Measurements from ENCODE around the gene COQ4.
"Not testable (repeated sequence)": the region's sequence is repeated elsewhere in the genome, so short reads cannot be mapped to it uniquely, and the experiment has no call there.

Gene COQ4

DNA sequence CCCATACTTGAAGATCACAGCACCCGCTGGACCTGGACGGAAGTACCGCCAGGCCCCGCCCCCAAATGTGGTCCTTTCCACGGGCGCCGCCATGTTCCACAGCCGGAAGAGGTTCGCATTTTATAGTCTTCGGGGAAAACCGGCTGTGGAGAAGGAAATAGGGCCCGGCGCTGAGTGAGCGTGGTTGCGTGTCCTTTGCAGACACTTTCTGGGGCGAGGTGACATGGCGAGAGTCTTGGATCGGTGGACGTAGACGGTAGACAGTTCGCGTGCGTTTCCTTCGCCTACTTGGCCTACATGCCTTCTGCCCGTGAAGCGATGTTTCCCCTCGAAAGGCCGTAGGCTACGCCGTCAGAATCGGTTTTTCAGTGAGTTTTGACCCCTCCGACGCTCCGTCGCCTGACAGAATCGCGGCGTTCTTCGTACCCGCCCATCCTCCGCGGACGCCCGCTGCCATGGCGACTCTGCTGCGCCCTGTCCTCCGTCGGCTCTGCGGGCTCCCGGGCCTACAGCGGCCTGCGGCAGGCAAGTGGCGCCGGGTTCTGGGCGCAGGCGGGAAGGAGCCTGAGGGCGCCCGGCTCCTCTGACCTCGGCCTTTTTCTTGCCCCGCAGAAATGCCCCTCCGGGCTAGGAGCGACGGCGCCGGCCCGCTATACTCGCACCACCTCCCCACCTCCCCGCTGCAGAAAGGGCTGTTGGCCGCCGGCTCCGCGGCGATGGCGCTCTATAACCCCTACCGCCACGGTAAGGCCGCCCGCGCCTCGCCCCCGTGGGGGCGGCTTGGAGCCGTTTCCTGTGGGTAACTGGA, at the start of gene COQ4, which contains the start of gene TRUB2:
Gene COQ4, plus strand, starts transcription at position 436 of the 808 bp plus-strand sequence. Its CDS starts 20 bp downstream, at position 456.
Gene TRUB2, minus strand, starts transcription at position 44 of the 808 bp plus-strand sequence. Its CDS starts 39 bp downstream, at position 5.
- peak; percentile 92 for DNase-seq

GRCh38 chr9:128274245-128274644, 48.4 kb upstream of the COQ4 start:
- no peak for DNase-seq

DNA sequence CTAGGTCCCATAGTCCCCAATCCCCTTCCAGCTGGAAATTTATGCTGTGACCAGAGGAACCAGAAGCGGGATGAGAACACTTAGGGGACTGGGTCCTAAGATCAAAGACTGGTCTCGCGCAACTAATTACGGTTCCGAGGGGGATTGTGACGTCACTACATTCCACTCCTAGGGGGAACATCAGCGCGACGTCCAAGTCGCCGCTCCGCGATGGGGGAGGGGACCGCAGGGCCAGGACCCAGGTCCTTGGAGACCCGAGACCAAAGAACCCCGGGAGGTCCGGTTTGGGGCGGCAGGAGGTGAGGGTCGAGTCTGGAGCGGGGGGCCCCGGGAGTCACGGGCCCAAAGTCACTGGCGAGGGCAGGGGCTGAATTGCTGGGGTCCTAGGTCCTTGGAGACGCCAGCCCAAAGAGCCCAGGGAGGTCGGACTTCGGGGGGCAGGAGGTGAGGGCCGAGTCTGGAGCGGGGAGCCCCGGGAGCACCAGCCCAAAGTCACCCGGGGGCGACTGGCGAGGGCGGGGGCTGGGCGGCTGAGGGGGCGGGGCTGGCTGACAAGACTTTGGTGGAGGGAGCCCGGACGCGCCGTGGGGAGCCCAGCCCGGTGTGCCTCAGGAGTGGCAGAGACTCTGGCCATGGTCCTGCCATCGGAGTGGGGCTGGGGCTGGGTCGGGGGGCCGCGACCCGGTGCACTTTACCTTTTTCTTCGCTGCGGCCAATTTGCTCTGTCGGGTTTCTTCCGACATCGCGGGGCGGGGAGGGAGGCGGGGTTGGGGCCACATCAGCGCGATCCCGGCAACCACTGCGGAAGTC, 47.2 kb upstream of the COQ4 start, which contains the start of gene GOLGA2:
Gene GOLGA2, minus strand, starts transcription at position 810 of the 810 bp plus-strand sequence. Its CDS starts 31 bp downstream, at position 779.
- no peak for DNase-seq

- DNase-seq = peak; percentile 98
These were observed 46.5 kb upstream of the COQ4 start, which contains the start of gene SWI5 for GRCh38 chr9:128276008-128276573. Gene SWI5 (plus strand): TSS chr9:128276276.

DNA sequence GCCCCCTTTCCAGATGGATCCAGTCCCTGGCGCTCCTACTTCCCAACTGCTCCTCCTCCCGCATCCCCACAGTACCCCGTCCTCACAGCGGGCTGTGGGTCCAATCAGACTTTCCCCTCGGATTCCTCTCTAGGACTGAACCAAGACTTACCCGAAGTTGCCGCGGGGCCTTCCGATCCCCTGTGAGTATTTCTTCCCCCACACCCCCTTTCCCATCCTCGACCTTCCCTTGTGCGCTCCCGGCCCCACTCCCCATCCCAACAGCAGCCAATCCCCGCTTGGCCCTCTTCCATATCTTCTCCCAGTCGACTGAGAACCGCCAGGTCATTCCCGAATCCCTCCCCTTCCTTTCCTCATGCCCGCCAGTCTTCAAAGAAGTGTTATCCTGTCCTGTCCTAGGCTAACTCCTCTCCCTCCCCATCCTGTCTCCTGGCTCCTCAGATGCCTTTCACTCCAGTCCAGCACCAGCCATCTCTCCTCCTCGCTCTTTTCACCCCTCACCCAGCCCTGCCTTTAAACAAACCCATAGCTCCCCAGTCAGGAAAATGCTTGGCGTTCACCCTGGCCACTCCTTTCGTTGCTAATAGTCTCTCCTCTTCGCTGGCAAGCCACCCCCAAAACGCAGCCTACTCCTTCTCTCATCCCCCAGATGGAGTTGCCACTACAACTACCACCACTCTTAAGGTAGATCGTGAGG, 45.9 kb upstream of the COQ4 start:
- peak; percentile 25 for DNase-seq

DNA sequence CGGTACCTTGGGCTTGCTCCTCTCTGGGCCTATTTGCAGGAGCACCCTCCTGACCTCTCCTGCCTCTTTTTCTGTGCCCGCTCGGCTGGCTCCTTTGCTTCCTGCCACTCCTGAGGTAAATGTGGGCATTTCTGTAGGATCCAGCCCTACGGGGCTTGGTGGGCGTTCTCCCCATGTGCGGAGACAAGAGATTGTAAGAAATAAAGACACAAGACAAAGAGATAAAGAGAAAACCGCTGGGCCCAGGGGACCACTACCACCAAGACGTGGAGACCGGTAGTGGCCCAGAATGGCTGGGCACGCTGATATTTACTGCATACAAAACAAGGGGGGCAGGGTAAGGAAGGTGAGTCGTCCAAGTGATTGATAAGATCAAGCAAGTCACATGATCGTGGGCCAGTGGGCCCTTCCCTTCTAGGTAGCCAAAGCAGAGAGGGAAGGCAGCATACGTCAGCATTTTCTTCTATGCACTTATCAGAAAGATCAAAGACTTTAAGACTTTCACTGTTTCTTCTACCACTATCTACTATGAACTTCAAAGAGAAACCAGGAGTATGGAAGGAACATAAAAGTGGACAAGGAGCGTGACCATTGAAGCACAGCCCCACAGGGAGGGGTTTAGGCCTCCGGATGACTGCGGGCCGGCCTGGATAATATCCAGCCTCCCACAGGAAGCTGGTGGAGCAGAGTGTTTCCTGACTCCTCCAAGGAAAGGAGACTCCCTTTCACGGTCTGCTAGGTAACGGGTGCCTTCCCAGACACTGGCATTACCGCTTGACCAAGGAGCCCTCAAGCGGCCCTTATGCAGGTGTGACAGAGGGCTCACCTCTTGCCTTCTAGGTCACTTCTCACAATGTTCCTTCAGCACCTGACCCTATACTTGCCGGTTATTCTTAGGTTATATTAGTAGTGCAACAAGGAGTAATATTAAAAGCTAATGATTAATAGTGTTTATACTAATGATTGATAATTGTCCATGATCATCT, 43.3 kb upstream of the COQ4 start:
- DNase-seq = not testable (repeated sequence)

- DNase-seq = no peak
These were observed 42.5 kb upstream of the COQ4 start for GRCh38 chr9:128280084-128280622.

- DNase-seq = no peak
These were observed 40.1 kb upstream of the COQ4 start for GRCh38 chr9:128282500-128282899.

- no peak for DNase-seq
These were observed 37.4 kb upstream of the COQ4 start for GRCh38 chr9:128285033-128285784.

DNA sequence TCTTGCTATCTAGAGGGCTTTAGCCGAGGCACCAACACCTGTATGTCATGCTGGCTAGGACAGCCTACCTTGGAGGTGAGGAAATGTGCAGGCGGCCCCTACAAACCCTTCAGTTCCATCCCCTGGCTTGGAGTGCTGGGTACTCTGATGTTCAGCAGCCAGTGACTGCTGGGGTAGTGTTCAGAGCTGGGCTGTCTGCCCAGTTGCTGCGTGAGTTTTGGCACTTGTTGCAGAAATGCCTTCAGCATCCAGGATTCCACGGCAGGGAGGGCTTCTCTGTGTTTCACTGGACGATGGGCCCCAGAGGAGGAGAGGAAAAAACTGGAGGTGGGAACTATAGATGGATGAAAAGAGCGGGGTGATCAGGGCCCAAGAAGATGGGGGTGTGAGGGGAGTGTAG, 36.2 kb upstream of the COQ4 start:
- DNase-seq = no peak

DNA sequence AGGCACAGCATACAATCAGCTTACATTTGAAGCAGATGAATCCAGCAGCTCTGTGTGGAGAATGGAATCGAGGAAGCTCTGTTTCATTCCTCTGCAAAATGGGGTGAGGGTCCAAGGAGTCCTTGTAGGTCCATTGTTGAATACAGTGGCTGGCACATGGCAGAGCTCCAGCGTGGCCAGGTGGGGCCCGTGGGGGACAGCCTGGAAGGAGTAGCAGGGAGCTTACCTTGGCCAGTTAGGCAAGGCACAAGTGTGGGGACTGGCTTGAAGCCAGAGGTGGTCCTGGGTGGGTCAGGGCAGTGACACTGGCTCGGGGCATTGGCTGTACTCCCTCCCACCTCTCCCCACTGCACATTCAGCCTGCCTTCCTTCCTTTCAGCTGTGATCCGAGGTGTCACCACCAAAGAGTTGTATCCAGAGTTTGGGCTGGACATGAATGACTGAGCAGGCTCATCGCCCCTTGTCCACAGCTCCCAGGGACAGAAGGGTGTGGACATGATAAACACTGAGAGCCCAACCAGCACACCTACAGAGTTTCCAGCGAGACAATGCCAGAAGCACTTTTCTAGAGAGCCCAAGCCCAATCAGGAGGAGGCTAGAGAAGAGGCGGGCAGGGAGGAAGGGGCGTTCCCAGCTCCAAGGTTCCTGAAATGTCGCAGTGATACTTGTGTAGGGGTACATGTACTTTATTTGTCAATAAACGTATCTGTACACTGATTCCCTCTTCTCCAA, 34.2 kb upstream of the COQ4 start:
- no peak for DNase-seq

DNA sequence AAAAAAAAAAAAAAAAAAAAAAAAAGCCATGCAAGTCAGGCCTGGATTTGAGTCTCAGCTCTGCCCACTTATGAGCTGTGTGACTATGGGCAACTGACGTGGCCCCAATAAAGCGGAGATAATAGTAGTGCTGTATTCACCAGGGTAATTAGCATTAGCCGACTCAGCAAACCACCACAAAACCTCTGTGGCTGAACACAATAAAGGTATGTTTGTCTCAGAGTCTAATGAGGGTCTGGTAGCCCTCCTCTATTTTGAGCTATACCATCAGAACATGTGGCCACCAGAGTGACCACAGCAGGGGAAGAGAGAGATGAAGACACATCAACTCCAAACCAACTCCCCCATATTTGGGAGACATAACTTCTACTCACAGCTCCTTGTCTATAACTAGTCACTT, 30.6 kb upstream of the COQ4 start:
- DNase-seq = no peak

DNA sequence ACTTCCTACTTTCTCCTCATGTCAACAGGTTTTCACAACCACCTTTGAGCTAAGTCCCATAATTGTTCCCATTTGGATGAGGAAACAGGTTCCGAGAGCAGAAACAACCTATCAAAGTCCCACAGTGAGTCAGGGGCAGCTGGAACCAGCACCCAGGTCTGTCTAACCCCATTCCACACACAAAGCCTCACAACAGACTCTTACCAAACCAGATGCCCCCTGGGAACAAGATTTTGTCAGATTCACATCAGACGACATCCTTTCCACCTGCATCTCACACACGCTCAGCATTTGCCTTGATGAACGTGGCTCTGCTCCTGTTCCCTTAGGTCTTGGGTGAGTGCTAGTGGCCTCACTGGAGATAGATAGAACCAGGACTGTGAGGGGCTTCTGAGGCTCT, 29.5 kb upstream of the COQ4 start:
- DNase-seq = no peak

DNA sequence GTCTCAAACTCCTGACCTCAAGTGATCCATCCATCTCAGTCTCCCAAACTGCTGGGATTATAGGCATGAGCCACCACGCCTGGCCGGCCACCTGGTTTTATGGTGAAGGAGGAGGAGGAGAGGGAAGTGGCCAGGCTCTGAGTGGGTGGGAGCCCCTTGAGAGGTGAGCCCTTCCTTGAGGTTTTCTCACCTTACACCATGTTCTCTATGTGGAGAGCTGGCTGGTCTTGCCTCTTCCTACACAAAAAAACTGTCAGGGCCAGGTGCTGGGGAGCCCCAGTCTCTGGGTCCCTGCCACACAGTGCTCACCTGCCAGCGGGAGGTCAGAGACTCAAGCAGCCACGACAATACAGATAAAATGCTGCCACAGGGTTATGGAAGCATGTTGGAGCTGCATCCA, 28.5 kb upstream of the COQ4 start:
- DNase-seq = no peak

GRCh38 chr9:128296340-128297220, 26.1 kb upstream of the COQ4 start:
- no peak for DNase-seq

- DNase-seq = no peak
These were observed 25.3 kb upstream of the COQ4 start for GRCh38 chr9:128297221-128297773.

GRCh38 chr9:128298535-128299482, 23.8 kb upstream of the COQ4 start:
- no peak for DNase-seq
